GM23338 (cell line): Measurements from ENCODE around the gene OR6J1. TPM values are rescaled to one million over a fixed set of nuclear protein-coding genes. Genes with fewer than 3 reads are reported as not detected.

ENCODE experiments used
- ATAC-seq: fragments of 200-7000 bp; cut with Tn5 transposase; 3 replicates; pipeline ENCODE4 v1.9.1; 2020
- DNase-seq: peaks from one replicate; pipeline ENCODE4 v3.0.0-alpha.2; 2015; ENCODE audit warnings: low spot score
- H2AFZ ChIP-seq: fragments of 200-600 bp; sonication (generic); 2 replicates; pipeline ENCODE4 v1.8.0; 2016; ENCODE audit warnings: antibody characterized with exemption, mild to moderate bottlenecking, moderate library complexity
- H3F3A ChIP-seq: fragments of 200-600 bp; sonication (generic); replicated peaks from 2 replicates; pipeline ENCODE4 v1.8.0; 2017; ENCODE audit warnings: antibody characterized with exemption, mixed run types, low read depth
- H3K27ac ChIP-seq: fragments of 200-600 bp; sonication (generic); 2 replicates; pipeline ENCODE4 v1.6.1; 2016; ENCODE audit warnings: low read depth
- H3K27me3 ChIP-seq: fragments of 200-600 bp; sonication (generic); 2 replicates; pipeline ENCODE4 v1.8.0; 2016; ENCODE audit warnings: mild to moderate bottlenecking, mixed run types, moderate library complexity; ENCODE audit not compliant: insufficient read depth
- H3K36me3 ChIP-seq: fragments of 200-600 bp; sonication (generic); 2 replicates; pipeline ENCODE4 v1.8.0; 2016; ENCODE audit warnings: mild to moderate bottlenecking; ENCODE audit not compliant: insufficient read depth
- H3K4me1 ChIP-seq: fragments of 200-600 bp; sonication (generic); 2 replicates; pipeline ENCODE4 v1.8.0; 2016; ENCODE audit warnings: mild to moderate bottlenecking, moderate library complexity; ENCODE audit not compliant: insufficient read depth
- H3K4me2 ChIP-seq: fragments of 200-600 bp; sonication (generic); 2 replicates; pipeline ENCODE4 v1.7.1; 2017; ENCODE audit warnings: mixed run types
- H3K4me3 ChIP-seq: fragments of 200-600 bp; sonication (generic); 2 replicates; pipeline ENCODE4 v1.6.1; 2016; ENCODE audit warnings: mixed run types
- H3K79me2 ChIP-seq: fragments of 200-600 bp; sonication (generic); replicated peaks from 2 replicates; pipeline ENCODE4 v1.8.0; 2017; ENCODE audit warnings: mild to moderate bottlenecking; ENCODE audit not compliant: insufficient read depth
- H3K9me2 ChIP-seq: fragments of 200-600 bp; sonication (generic); 2 replicates; pipeline ENCODE4 v1.8.0; 2017; ENCODE audit not compliant: insufficient read depth
- H4K20me1 ChIP-seq: fragments of 200-600 bp; sonication (generic); replicated peaks from 2 replicates; pipeline ENCODE4 v1.8.0; 2017; ENCODE audit warnings: mild to moderate bottlenecking; ENCODE audit not compliant: insufficient read depth
- H3K27ac Mint-ChIP-seq: 2 replicates; pipeline ENCODE4 v1.8.0; 2020; ENCODE audit warnings: inconsistent platforms, mild to moderate bottlenecking, moderate library complexity, mixed read lengths
- H3K27me3 Mint-ChIP-seq: 3 replicates; pipeline ENCODE4 v1.8.0; 2022; ENCODE audit warnings: low read depth, mild to moderate bottlenecking, moderate library complexity, mixed read lengths, inconsistent platforms; ENCODE audit not compliant: insufficient read depth, poor library complexity
- H3K36me3 Mint-ChIP-seq: 3 replicates; pipeline ENCODE4 v1.8.0; 2021; ENCODE audit warnings: low read depth, mild to moderate bottlenecking, inconsistent platforms, moderate library complexity, mixed read lengths
- H3K4me1 Mint-ChIP-seq: 3 replicates; pipeline ENCODE4 v1.8.0; 2020; ENCODE audit warnings: mild to moderate bottlenecking, inconsistent platforms, mixed read lengths
- H3K4me3 Mint-ChIP-seq: 3 replicates; pipeline ENCODE4 v1.8.0; 2021; ENCODE audit warnings: moderate library complexity, mild to moderate bottlenecking, inconsistent platforms, mixed read lengths
- H3K9me3 Mint-ChIP-seq: 3 replicates; pipeline ENCODE4 v1.8.0; 2020; ENCODE audit warnings: moderate library complexity, mild to moderate bottlenecking, inconsistent platforms, mixed read lengths
- CREB1 ChIP-seq: fragments of 250-450 bp; sonication (Bioruptor Pico); IDR thresholded peaks from 2 replicates; pipeline ENCODE4 v1.5.0; 2020; ENCODE audit warnings: low read depth, mild to moderate bottlenecking, moderate library complexity
- EZH2 ChIP-seq: fragments of 200-600 bp; sonication (generic); IDR thresholded peaks from one replicate; pipeline ENCODE4 v1.8.0; 2017; ENCODE audit warnings: antibody characterized with exemption, mild to moderate bottlenecking, low read depth; ENCODE audit not compliant: unreplicated experiment
- EZH2phosphoT487 ChIP-seq: fragments of 200-600 bp; sonication (generic); IDR thresholded peaks from one replicate; pipeline ENCODE4 v1.8.1; 2018; ENCODE audit warnings: antibody characterized with exemption; ENCODE audit not compliant: unreplicated experiment
- NANOG ChIP-seq: IDR thresholded peaks from 2 replicates; pipeline ENCODE4 v1.6.1; 2016; ENCODE audit warnings: antibody characterized with exemption, borderline replicate concordance
- POLR2AphosphoS5 ChIP-seq: IDR thresholded peaks from 2 replicates; pipeline ENCODE4 v1.6.1; 2016; ENCODE audit warnings: antibody characterized with exemption, low read depth
- STAT1 ChIP-seq: IDR thresholded peaks from one replicate; pipeline ENCODE4 v1.6.1; 2016; ENCODE audit warnings: antibody characterized with exemption; ENCODE audit not compliant: unreplicated experiment
- ZNF114 ChIP-seq: fragments of 250-450 bp; sonication (Bioruptor Pico); IDR thresholded peaks from 2 replicates; pipeline ENCODE4 v1.5.0; 2020; ENCODE audit warnings: mild to moderate bottlenecking, moderate library complexity
- ZNF331 ChIP-seq: fragments of 250-450 bp; sonication (Bioruptor Pico); IDR thresholded peaks from 2 replicates; pipeline ENCODE4 v1.5.0; 2020; ENCODE audit warnings: low read depth, mild to moderate bottlenecking, moderate library complexity
- polyA plus RNA-seq: library from polyadenylated mRNA; unstranded; fragments of >200 nt; fragmentation: Nextera tagmentation; extraction: Ambion mirVana; gene quantifications from 2 replicates; pipeline ENCODE4 v1.2.1, GENCODE V29; 2016
- total RNA-seq: library from RNA; depleted of rRNA; stranded (reverse); fragments of >200 nt; shearing (Covaris generic); gene quantifications from 2 replicates; pipeline ENCODE4 v1.2.3, GENCODE V29; 2014
- TF ChIP-seq, protein P1 (sequence below): IDR thresholded peaks from one replicate; pipeline ENCODE4 v1.6.1; 2018; ENCODE audit warnings: antibody characterized with exemption; ENCODE audit not compliant: unreplicated experiment
- TF ChIP-seq, protein P2 (sequence below), 2 experiments: fragments of 200-600 bp in 1 of 2; sonication (generic) in 1 of 2; conservative IDR thresholded peaks; 2 replicates each; pipeline versions ENCODE4 v1.5.1 to v1.6.1; 2016 to 2017; ENCODE audit warnings: antibody characterized with exemption in 2 of 2, low read depth in 2 of 2, mild to moderate bottlenecking in 2 of 2, moderate library complexity in 1 of 2
- TF ChIP-seq, protein P3 (sequence below): IDR thresholded peaks from 2 replicates; pipeline ENCODE4 v1.6.1; 2016; ENCODE audit warnings: antibody characterized with exemption

The OR6J1 gene
- total and polyA plus RNA-seq, 2 experiments from 2014 or later, result not detected

DNA sequence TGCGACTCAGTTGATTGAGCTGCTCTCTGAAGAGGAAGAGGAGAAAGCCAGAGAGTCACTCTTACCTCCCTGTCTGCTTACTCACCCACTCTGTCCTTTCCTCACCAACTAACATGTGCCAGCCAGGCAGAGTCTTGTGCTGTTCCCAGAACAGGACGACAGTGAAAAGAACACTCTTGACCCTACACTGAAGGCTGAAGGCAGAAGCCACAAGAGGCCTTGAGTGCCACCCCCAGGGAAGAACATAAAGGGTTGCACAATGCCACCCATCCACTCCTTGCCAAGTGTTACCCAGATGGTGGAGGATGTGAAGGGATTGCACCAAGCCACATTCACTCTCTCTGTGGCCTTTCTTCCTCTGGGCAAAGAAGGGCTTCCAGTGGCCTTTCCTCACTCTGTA is 33.2 kb downstream of the OR6J1 start (continued):
- TF ChIP-seq, protein P1, sequence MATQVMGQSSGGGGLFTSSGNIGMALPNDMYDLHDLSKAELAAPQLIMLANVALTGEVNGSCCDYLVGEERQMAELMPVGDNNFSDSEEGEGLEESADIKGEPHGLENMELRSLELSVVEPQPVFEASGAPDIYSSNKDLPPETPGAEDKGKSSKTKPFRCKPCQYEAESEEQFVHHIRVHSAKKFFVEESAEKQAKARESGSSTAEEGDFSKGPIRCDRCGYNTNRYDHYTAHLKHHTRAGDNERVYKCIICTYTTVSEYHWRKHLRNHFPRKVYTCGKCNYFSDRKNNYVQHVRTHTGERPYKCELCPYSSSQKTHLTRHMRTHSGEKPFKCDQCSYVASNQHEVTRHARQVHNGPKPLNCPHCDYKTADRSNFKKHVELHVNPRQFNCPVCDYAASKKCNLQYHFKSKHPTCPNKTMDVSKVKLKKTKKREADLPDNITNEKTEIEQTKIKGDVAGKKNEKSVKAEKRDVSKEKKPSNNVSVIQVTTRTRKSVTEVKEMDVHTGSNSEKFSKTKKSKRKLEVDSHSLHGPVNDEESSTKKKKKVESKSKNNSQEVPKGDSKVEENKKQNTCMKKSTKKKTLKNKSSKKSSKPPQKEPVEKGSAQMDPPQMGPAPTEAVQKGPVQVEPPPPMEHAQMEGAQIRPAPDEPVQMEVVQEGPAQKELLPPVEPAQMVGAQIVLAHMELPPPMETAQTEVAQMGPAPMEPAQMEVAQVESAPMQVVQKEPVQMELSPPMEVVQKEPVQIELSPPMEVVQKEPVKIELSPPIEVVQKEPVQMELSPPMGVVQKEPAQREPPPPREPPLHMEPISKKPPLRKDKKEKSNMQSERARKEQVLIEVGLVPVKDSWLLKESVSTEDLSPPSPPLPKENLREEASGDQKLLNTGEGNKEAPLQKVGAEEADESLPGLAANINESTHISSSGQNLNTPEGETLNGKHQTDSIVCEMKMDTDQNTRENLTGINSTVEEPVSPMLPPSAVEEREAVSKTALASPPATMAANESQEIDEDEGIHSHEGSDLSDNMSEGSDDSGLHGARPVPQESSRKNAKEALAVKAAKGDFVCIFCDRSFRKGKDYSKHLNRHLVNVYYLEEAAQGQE, result no peak
- TF ChIP-seq STAT1 (no peak), NANOG (no peak), EZH2phosphoT487 (no peak), EZH2 (no peak)
- TF ChIP-seq, protein P2, sequence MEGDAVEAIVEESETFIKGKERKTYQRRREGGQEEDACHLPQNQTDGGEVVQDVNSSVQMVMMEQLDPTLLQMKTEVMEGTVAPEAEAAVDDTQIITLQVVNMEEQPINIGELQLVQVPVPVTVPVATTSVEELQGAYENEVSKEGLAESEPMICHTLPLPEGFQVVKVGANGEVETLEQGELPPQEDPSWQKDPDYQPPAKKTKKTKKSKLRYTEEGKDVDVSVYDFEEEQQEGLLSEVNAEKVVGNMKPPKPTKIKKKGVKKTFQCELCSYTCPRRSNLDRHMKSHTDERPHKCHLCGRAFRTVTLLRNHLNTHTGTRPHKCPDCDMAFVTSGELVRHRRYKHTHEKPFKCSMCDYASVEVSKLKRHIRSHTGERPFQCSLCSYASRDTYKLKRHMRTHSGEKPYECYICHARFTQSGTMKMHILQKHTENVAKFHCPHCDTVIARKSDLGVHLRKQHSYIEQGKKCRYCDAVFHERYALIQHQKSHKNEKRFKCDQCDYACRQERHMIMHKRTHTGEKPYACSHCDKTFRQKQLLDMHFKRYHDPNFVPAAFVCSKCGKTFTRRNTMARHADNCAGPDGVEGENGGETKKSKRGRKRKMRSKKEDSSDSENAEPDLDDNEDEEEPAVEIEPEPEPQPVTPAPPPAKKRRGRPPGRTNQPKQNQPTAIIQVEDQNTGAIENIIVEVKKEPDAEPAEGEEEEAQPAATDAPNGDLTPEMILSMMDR (conservative IDR thresholded peaks at IDR 0.05; ENCODE audit: low read depth in 2 of 2), result no peak

DNA sequence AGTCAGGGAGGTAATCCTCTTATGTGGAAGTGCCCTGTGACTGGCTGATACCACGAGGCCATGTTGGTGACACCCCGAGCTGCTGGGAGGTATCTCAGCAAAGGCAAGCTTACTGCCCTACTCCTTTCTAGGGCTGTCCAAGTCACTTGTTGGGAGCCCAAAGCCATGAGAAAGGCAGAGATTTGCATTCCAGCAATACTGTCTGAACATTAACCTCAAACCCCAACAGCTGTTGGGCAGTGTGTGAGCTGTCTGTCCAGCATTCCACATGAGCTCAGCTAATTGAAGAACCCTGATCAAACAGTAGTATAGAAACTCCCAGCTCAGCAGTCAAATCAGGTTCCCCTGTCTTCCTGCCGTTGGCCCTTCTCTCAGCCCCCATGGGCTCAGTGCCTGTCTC is 36.9 kb downstream of the OR6J1 start:
- no peaks in the 10 kb centered on the region for H3K9me2 ChIP-seq
- TF ChIP-seq EZH2phosphoT487, result no peak
- TF ChIP-seq, protein P2 (conservative IDR thresholded peaks at IDR 0.05; ENCODE audit: low read depth in 2 of 2), result no peak
- no peak for TF ChIP-seq NANOG
- no peak for TF ChIP-seq ZNF331 (CRISPR knock-in tag)
- TF ChIP-seq ZNF114 (CRISPR knock-in tag), result no peak
- no peak for TF ChIP-seq STAT1
- TF ChIP-seq EZH2, result no peak
- TF ChIP-seq, protein P1, result no peak
- no peak for TF ChIP-seq CREB1 (CRISPR knock-in tag)
- TF ChIP-seq, protein P3, sequence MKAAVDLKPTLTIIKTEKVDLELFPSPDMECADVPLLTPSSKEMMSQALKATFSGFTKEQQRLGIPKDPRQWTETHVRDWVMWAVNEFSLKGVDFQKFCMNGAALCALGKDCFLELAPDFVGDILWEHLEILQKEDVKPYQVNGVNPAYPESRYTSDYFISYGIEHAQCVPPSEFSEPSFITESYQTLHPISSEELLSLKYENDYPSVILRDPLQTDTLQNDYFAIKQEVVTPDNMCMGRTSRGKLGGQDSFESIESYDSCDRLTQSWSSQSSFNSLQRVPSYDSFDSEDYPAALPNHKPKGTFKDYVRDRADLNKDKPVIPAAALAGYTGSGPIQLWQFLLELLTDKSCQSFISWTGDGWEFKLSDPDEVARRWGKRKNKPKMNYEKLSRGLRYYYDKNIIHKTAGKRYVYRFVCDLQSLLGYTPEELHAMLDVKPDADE, result no peak
- TF ChIP-seq POLR2AphosphoS5, result no peak

More for the DNA sequence above, 36.9 kb downstream of the OR6J1 start:
- H3K27me3 Mint-ChIP-seq, result peaks cover 8% of the 10 kb centered on the region
- H3K27ac ChIP-seq, result no peak overlapping the region
- H3K27me3 ChIP-seq, result no peaks in the 10 kb centered on the region
- peaks cover 90% of the 10 kb centered on the region for H3K36me3 Mint-ChIP-seq
- no peaks in the 10 kb centered on the region for H3F3A ChIP-seq
- ATAC-seq, result no peak
- no peak overlapping the region; the same call in 1 of the 2 replicates for H3K27ac Mint-ChIP-seq
- no peak overlapping the region for H3K4me2 ChIP-seq
- no peak overlapping the region for H3K4me3 Mint-ChIP-seq
- no peaks in the 10 kb centered on the region for H3K9me3 Mint-ChIP-seq
- H3K36me3 ChIP-seq, result peaks cover 61% of the 10 kb centered on the region
- no peaks in the 10 kb centered on the region for H3K4me1 ChIP-seq
- no peak overlapping the region for H3K4me3 ChIP-seq
- H3K4me1 Mint-ChIP-seq, result no peaks in the 10 kb centered on the region
- no peak overlapping the region for H2AFZ ChIP-seq
- DNase-seq, result no peak
- no peaks in the 10 kb centered on the region for H3K79me2 ChIP-seq
- no peaks in the 10 kb centered on the region; the same call in 1 of the 2 replicates for H4K20me1 ChIP-seq
